ENCODE results near the gene RGS7.
"Not testable (repeated sequence)": the region's sequence is repeated elsewhere in the genome, so short reads cannot be mapped to it uniquely, and the experiment has no call there.

Gene RGS7

DNA sequence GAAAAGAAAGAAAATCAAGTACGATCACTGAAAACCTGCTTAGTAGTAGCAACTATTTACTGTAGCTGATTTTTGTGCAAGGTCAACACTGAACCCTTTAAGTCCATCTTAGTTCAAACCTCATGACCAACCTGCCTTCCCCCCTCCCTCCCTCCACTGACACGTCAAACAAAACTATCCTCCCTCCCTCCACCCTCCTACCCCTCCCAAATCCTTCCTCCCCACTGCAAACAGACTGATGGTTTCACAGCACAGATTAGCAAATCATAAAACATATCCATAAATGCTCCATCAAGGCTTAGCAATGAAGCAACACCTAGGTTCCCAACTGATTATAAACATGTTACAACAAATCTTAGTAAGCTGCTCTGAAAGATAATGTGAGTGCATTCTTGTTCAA, 580.8 kb downstream of the RGS7 start:
- DNase-seq (ENCODE audit: low spot score): no peak

DNA sequence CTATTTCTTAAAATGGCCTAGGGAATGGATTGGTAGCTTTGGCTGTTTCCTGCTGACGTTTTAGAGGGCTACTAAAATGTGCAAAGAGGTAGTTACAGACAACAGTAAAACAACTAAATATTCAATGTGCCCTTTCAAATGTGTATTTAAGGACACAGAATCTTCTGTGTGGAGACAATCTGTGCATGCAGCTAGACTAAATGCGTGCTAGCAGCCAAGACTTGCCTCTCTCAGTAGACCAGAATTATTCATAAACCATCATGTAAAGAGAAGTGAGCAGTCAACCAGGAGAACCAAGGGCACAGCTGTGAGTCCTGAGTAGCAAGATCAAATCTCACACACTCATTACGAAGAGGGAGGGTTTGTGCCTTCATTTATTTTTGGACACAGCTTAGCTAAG, 584.9 kb downstream of the RGS7 start:
- no peak for DNase-seq (ENCODE audit: low spot score)

GRCh38 chr1:240771450-240771849, 585.6 kb downstream of the RGS7 start:
- DNase-seq (ENCODE audit: low spot score): no peak

DNA sequence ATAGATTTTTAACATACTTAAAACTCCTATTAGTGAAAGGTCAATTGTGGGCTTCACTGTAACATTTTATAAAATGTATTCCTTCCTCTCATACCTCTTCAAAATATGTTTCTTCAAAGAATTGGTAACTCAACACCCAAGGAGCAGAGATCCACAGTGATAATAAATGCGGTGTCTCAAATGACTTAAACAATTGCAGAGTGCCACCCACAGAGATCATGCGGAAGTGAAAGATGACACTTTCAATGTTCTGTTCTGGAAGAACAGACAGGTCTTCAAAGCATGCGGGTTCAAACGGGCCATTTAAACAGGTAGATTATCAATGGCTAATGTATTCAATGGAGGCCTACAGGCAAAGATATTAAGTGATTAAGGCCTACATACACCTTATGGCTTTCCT, 588.0 kb downstream of the RGS7 start:
- DNase-seq (ENCODE audit: low spot score): no peak

DNA sequence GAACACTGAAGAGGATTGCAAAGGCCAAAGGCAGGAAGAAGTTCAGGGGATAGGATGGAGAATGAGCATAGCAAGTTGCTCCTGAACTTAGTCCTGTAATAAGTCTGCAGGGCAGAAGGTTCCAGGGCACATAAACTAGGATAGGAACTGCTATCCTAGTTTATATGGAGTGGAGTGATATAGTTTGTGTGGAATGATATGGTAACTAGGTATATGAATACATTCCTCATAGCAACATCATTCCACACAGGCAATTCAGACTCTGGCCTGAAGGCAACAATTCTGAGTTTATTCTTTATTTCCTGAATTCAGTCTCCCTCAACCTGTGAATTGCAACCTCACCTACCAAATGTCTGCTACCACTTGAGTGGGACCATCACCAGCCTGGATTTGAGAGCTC, 590.2 kb downstream of the RGS7 start:
- DNase-seq (ENCODE audit: low spot score): no peak

GRCh38 chr1:240765732-240766363, 591.2 kb downstream of the RGS7 start:
- DNase-seq (ENCODE audit: low spot score): no peak

- no peak for DNase-seq (ENCODE audit: low spot score)
Measured at GRCh38 chr1:240763771-240764170, 593.2 kb downstream of the RGS7 start.

DNA sequence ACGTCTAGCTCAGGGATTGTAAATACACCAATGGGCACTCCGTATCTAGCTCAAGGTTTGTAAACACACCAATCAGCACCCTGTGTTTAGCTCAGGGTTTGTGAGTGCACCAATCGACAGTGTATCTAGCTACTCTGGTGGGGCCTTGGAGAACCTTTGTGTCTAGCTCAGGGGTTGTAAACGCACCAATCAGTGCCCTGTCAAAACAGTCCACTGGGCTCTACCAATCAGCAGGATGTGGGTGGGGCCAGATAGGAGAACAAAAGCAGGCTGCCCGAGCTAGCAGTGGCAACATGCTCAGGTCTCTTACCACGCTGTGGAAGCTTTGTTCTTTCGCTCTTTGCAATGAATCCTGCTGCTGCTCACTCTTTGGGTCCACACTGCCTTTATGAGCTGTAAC, 593.9 kb downstream of the RGS7 start:
- DNase-seq (ENCODE audit: low spot score): not testable (repeated sequence)

GRCh38 chr1:240762471-240762987, 594.5 kb downstream of the RGS7 start:
- DNase-seq (ENCODE audit: low spot score): not testable (repeated sequence)

- not testable (repeated sequence) for DNase-seq (ENCODE audit: low spot score)
Measured at GRCh38 chr1:240758777-240759176, 598.2 kb downstream of the RGS7 start.

- DNase-seq (ENCODE audit: low spot score): no peak
Measured at GRCh38 chr1:240758296-240758695, 598.7 kb downstream of the RGS7 start.

- no peak for DNase-seq (ENCODE audit: low spot score)
Measured at GRCh38 chr1:240747907-240748306, 609.1 kb downstream of the RGS7 start.

- DNase-seq (ENCODE audit: low spot score): no peak
Measured at GRCh38 chr1:240743705-240744104, 613.3 kb downstream of the RGS7 start.

GRCh38 chr1:240739754-240740153, 617.3 kb downstream of the RGS7 start:
- DNase-seq (ENCODE audit: low spot score): no peak

GRCh38 chr1:240739139-240739538, 617.9 kb downstream of the RGS7 start:
- no peak for DNase-seq (ENCODE audit: low spot score)

DNA sequence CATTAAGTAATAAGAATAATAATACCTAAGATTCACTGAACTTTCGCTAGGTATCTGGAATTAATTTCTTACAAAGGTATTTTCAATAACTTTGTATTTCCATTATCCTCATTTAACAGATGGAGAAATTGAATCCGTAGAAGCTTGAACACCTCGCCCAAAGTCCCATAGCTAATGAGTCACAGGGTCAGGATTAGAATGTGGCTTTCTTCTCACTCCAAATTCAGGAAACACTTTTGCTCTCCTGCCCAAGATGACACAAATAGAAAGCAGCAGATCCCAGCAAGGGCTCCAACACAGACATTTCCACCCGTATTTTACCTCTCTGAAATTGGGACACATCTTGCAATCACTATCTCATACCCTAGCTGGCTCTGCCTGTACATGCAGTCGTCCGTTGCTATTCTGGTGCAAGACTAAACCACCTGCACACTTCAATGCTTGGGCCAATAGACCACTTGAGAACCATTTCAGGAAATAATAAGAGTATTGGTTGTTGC, 619.2 kb downstream of the RGS7 start:
- peak; percentile 86 for DNase-seq (ENCODE audit: low spot score)

DNA sequence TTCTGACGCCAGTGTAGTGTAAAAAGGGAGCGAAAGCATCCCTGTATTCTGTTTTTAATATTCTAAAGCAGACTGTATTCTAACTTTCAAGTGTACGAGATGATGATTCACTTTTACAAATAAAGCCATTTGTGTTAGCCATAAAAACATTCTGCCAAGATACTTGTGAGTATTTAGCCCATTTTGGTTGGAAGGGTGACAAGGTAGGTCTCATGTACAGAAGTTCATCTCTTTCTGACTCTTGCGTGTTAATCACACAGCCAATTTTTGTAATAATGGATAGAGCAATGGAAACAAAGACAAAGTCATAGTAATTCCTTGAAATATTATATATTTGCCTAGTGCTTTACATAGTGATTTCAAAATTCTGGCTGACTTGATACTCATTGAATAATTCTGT, 619.7 kb downstream of the RGS7 start:
- DNase-seq (ENCODE audit: low spot score): peak; percentile 16

- DNase-seq (ENCODE audit: low spot score): not testable (repeated sequence)
Measured at GRCh38 chr1:240734705-240735104, 622.3 kb downstream of the RGS7 start.

GRCh38 chr1:240734001-240734400, 623.0 kb downstream of the RGS7 start:
- DNase-seq (ENCODE audit: low spot score): peak; percentile 81

DNA sequence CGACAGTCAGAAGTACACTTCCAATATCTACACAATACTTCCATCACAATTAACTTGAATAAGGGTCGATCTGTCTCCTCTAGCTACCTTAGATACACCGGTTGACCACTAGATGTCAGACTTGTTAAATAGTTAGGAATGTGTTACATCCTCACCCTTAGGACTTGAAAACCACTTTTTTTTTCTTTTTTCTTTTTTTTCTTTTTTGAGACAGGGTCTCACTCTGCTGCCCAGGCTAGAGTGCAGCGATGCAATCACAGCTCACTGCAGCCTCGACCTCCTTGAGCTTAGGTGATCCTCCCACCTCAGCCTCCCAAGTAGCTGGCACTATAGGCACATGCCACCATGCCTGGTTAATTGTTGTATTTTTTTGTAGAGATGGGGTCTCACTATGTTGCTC, 624.6 kb downstream of the RGS7 start:
- DNase-seq (ENCODE audit: low spot score): peak; percentile 82

Measured in cerebellar cortex (tissue), 1 donor.